ENCODE results near the gene B4GALNT1.

GRCh38 chr12:57628280-57629191 lies 4.5 kb downstream of the B4GALNT1 start:
- TF ChIP-seq HDAC2 (IDR thresholded peaks at IDR 0.05) (no peak), POLR2A (IDR thresholded peaks at IDR 0.05; ENCODE audit: low read length) (no peak), ZNF302 (CRISPR knock-in tag; IDR thresholded peaks at IDR 0.05) (no peak), CTCF (IDR thresholded peaks at IDR 0.05) (no peak), USF2 (IDR thresholded peaks at IDR 0.05) (no peak), EHMT2 (IDR thresholded peaks at IDR 0.05; ENCODE audit: low read depth) (no peak), CBX8 (IDR thresholded peaks at IDR 0.05) (no peak), MYC (IDR thresholded peaks at IDR 0.05; ENCODE audit: borderline replicate concordance, low read length) (no peak), ZFP36 (IDR thresholded peaks at IDR 0.05; ENCODE audit: borderline replicate concordance, partially characterized antibody) (no peak), NR3C1 (IDR thresholded peaks at IDR 0.05) (no peak), ESRRA (IDR thresholded peaks at IDR 0.05; ENCODE audit: borderline replicate concordance, low read length) (no peak)

Measured in A549 (cell line).